GM18517 (cell line): ENCODE data around the gene GJD4.

Source experiments
- ATAC-seq: cut with Tn5 transposase; IDR thresholded peaks from one replicate; pipeline ENCODE4 v1.9.1; 2021; ENCODE audit warnings: mild to moderate bottlenecking, moderate library complexity; ENCODE audit not compliant: unreplicated experiment

The GJD4 gene

DNA sequence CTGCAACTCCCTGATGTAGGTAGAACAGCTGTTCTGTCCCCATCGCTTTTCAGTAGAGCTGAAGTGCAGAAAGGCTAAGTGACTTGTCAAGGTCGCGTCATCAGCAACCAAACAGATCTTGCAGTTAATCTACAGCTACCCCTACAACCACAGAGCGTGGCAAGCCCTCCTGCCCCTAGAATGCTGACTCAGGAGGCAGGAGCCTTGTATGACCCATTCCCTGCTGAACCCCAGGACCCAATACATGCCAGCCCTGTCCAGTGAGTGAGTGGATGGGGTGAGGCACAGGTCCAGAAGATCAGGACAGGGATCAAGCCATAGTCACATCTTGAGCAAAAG, 26.6 kb upstream of the GJD4 start:
- no peak for ATAC-seq

DNA sequence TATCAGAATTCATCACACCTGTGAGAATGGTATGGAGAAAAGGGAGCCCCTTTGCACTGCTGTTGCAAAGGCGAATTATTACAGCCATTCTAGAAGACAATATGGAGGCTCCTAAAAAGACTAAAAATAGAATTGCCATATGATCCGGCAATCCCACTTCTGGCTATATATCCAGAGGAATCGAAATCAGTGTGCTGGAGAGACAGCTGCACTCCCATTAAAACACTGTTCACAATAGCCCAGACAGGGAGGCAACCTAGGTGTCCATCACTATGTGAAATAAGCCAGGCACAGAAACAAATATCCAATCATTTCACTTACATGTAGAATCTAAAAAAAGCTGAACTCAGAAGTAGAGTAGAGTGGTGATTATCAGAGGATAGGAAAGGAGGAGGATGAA, 26.0 kb upstream of the GJD4 start:
- ATAC-seq, result no peak

DNA sequence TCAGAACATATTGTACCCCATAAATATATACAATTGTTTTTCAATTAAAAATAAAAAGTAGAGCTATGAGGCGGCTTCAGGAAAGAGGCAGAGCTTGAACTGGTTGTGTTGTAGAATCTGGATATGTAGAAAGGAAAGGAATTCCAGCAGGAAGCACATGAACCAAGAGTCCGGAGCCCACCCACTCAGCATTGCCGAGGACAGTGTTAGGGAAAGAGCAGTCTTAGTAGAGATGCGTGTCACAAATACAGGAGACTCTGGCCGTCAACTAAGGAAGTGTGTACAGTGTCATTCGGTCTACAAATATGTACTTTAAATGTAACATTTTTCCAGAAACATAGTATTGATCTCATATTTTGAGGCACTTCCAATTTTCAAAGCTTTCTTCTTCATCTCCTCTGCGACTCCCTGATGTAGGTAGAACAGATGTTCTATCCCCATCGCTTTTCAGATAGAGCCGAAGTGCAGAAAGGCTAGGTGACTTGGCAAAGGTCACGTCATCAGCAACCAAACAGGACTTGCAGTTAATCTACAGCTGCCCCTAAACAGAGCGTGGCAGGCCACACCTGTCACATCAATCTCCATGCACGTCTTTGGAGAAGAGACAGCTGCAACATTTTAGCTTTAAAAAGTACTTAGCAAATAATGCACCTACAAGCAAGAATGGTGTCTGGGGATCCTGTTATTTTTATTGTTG, 25.3 kb upstream of the GJD4 start:
- ATAC-seq, result no peak

DNA sequence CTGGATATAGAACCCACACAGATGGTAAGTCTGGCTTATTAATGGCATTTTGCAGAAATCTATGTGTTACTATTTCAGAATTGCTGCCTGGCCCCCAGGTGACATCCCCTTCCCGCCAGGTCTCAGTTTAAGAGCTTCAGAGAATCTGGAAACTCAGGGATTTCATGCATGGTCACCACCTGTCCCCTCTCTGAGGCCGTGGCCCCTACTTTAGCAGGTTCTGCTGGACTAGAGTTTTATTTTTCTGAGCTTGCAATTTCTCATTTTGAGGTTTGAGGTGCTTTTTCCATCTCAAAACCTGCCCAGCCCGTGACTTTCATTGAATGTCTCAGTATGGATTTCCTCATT, 24.7 kb upstream of the GJD4 start:
- no peak for ATAC-seq

DNA sequence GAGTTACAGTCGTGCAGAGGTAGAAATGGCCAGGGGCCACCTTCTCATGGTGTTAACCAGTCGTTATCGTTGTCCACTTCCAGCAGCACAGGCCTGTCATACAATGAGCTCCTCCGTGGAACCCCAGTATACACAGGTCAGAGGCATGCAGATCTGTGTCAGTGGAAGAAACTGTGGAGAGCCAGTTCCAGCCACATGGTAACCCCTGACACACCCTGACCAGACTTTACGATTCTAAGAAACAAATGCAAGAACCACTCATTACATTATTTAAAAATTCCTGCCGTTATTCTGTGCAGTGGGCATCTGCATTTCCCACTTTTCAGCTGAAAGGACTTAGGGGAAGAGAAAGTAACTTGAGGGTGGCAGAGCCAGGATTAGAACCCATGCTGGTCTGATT, 23.5 kb upstream of the GJD4 start:
- ATAC-seq, result no peak

- ATAC-seq, result no peak
Measured at GRCh38 chr10:35584946-35585345, 20.2 kb upstream of the GJD4 start.

- no peak for ATAC-seq
Measured at GRCh38 chr10:35585356-35585755, 19.8 kb upstream of the GJD4 start.

DNA sequence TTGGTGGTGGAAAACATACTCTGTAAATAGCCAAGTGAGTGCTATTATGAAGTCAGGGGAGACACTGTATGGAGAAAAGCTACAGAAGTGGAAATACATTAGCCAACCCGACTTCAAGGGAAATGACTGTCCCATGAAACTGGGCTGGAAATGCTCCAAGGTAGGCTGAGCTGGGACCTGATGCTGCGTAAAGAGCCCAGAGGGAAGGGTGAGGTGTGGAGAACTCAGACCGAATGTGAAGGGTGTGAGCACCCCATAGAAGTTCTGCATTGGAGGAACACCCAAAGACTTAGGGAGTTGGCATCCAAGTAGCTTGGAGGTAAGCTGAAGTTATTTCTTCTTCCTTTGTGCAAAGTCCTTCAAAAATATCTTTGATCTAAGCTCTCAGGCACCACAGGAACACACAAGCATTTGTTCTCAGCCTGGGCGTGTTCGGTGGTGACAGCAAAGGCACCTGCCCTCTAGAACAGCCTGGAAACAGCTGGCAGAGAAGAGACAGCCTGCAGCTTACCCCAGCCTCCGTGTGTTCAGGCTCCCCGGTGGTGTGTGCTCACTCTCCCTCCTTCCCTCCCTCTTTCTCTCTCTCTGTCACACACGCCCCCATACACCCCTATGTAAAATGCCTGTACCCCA, 19.1 kb upstream of the GJD4 start:
- ATAC-seq, result no peak

DNA sequence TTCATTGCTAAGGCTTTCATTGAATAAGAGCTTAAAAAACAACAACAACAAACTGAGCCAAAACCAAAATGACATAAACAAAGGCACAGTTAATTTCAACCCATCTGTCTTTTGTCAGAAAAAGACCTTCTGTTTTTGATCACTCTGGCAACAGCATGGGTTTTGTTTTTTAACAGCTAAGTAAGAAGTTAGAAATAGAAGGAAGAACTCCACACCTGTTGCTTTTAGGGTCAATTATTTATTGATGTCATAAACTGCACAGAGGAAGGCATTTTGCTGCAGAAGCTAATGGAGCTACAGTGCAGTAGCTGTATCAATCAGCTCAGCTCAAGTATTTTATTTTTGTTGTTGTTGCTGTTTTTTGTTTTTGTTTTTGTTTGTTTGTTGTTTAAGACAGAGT, 16.3 kb upstream of the GJD4 start:
- ATAC-seq, result no peak

DNA sequence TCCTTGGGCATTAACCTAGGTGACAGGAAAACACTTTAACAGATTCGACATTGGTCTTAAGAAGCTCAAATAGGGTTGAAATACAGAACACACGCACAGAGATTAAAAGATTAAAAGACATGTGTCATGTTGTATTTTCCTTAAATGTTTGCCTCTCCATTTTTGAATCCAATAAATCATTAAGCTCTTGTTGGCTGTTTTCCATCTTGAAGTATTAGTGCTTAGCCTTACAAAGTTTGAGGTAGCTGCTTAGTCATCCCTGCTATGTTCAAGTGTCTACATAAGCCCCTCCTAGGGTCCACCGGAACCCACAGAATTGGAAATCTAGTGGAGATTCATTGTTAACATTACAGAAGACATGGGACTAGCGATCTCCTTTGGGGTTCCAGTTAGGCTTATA, 12.7 kb upstream of the GJD4 start:
- no peak for ATAC-seq

DNA sequence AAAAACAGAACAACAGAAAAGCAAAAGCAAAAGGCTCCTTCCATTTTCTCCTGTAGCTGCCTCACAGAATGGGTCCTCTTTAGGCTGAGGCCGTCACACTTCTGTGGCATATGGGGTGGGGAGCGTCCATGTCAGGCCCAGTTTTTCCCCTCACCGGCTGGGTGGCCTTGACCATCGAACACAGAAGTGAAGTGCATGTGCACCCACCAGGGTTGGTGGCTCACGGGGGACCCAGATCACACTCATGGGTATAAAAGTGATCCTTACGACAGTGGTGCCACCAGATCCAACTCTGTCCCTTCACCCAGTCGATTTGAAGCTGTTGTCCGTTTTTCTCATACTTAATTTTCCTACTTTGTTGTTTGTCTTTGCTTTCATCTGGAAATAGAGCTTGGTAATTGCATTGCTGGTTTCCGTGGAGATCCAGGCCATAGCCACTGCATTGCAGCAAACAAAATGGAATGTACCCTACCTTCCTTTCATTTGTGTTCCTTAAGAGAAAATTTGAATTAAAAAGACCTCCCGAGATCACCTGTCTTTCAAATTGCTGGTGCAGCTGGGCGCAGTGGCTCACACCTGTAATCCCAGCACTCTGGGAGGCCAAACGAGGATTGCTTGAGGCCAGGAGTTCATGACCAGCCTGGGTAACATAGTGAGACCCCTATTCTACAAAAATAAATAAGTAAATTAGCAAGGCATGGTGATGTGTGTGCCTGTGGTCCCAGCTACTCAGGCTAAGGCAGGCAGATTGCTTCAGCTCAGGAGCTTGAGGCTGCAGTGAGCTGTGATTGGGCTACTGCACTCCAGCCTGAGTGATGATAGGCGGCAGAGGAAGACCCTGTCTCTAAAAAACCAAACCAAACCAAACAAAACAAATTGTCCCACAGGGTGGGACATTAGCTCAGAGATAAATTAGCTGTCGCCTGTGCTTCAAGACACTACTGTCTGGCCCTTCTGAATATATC, 10.7 kb upstream of the GJD4 start:
- no peak for ATAC-seq

- no peak for ATAC-seq
Measured at GRCh38 chr10:35595106-35595505, 10.0 kb upstream of the GJD4 start.

- no peak for ATAC-seq
Measured at GRCh38 chr10:35598379-35598778, 6.8 kb upstream of the GJD4 start.

DNA sequence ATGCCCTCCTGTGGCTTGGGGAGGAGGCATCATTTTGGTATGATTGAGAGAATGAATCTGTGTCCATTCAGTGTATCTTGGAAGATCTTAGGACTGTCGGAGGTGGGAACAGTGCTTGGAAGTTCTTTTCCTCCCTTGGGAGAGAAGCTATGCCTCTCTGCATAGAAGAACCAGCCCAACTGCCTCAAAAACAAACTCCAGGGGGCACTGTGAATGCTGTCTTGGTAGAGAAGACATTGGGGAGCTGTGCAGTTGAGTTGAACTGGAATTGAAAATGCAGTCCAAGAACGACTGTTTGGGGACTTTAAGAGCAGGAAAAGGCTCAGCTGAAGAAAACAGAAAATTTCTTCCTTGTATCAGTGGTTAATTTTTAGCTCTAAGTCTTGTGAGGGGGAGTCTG, 4.9 kb upstream of the GJD4 start:
- ATAC-seq, result no peak

DNA sequence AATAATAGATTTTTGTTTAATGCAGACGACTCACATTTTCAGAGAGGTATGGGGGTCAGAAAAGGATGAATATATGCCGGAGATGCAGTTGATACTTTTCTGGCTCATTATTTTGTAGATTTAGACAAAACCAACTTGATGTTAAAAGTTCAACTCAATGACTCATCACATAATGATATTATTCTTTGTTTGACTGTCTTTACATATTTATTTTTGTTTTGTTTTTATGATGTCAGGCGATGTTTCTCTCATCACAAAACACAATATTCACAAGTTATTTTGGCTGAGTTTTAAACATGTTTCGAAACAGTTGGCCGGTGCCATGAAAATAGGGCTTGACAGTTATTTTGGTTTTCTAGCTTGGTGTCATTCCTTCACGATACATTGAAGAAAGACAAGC, 1.3 kb downstream of the GJD4 start:
- ATAC-seq, result no peak

GRCh38 chr10:35607475-35608327, 2.6 kb downstream of the GJD4 start:
- no peak for ATAC-seq

- no peak for ATAC-seq
Measured at GRCh38 chr10:35608328-35608672, 3.2 kb downstream of the GJD4 start.

DNA sequence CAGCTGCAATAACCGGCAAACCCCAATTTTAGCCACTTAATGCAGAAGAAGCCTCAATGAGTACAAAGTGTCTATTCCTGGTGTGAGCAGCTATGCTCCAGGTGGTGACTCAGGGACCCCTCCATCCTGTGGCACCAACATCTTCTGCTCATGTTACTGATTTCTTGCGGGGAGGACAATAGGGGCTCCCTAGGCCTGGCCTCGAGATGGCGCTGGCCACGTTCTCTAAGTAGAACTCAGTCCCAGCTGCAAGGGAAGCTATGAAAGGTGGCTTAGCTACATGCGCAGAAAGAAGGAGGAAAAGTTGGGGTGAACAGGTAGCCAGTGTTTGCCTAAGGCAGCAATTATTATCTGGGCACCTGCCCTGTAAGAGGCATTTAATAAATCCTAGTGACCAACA, 6.6 kb downstream of the GJD4 start:
- ATAC-seq, result no peak

GRCh38 chr10:35612385-35613106, 7.4 kb downstream of the GJD4 start:
- no peak for ATAC-seq

DNA sequence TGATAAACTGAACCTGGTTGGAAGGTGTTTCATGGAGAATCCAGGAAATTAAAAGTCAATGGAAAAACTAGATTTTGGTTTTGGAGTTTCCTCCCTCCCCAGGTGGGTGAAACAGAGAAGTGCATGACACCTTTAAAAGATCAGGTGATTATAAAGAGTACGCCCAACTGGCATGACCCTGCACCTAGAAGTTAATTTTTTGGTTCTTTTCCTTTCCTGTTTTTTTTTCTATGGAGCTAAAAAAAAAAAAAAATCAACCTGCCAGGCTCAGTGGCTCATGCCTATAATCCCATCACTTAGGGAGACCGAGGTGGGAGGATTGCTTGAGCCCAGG, 7.9 kb downstream of the GJD4 start:
- no peak for ATAC-seq
